ENCODE results near the gene SALL4.
"Not testable (repeated sequence)": the region's sequence is repeated elsewhere in the genome, so short reads cannot be mapped to it uniquely, and the experiment has no call there.

The SALL4 gene

DNA sequence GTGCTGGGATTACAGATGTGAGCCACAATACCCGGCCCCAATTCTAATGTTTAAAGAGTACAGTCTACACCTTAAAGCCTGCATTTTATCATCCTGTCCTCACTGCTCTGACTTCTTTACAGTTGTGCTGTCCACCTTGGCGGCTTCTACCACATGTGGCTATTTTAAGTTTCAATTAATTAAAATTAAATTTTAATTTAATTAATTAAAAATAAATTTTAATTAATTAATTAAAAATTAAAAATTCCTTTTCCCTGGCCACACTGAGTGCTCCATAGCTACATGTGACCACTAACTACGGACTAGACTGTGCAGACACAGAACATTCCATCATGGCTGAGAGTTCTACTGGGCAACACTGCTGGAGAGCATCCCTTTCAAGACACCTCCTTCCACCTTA is 61.5 kb downstream of the SALL4 start:
- no peak for DNase-seq (ENCODE audit: low read depth in 1 of 2, low spot score in 1 of 2)
- no peak overlapping the region for H3K4me3 ChIP-seq (replicated peaks; ENCODE audit: insufficient read depth, low read length)
- H3K27ac ChIP-seq (replicated peaks), result no peak overlapping the region
- no peaks in the 10 kb centered on the region for H3K27me3 ChIP-seq (ENCODE audit: insufficient read depth, poor library complexity, severe bottlenecking)
- TF ChIP-seq CTCF (IDR thresholded peaks at IDR 0.05; ENCODE audit: insufficient read depth, low read length) (no peak), REST (IDR thresholded peaks at IDR 0.05; ENCODE audit: insufficient replicate concordance, low read depth) (no peak), GABPA (IDR thresholded peaks at IDR 0.05; ENCODE audit: low read depth) (no peak), POLR2AphosphoS5 (IDR thresholded peaks at IDR 0.05; ENCODE audit: low read depth) (no peak), SPI1 (IDR thresholded peaks at IDR 0.05; ENCODE audit: borderline replicate concordance, low read depth) (no peak)

GRCh38 chr20:51740308-51740707 is 62.0 kb downstream of the SALL4 start:
- H3K27ac ChIP-seq (replicated peaks); DNase-seq (ENCODE audit: low read depth in 1 of 2, low spot score in 1 of 2); H3K27me3 ChIP-seq (ENCODE audit: insufficient read depth, poor library complexity, severe bottlenecking); H3K4me3 ChIP-seq (replicated peaks; ENCODE audit: insufficient read depth, low read length): not testable (repeated sequence)

GRCh38 chr20:51739722-51740249 is 62.5 kb downstream of the SALL4 start:
- Histone ChIP-seq H3K4me3 (replicated peaks; ENCODE audit: insufficient read depth, low read length) (no peak overlapping the region), H3K27me3 (ENCODE audit: insufficient read depth, poor library complexity, severe bottlenecking) (no peaks in the 10 kb centered on the region), H3K27ac (replicated peaks) (no peak overlapping the region)
- no peak for DNase-seq (ENCODE audit: low read depth in 1 of 2, low spot score in 1 of 2)
- TF ChIP-seq POLR2AphosphoS5 (IDR thresholded peaks at IDR 0.05; ENCODE audit: low read depth) (no peak), SPI1 (IDR thresholded peaks at IDR 0.05; ENCODE audit: borderline replicate concordance, low read depth) (no peak), CTCF (IDR thresholded peaks at IDR 0.05; ENCODE audit: insufficient read depth, low read length) (no peak), GABPA (IDR thresholded peaks at IDR 0.05; ENCODE audit: low read depth) (no peak), REST (IDR thresholded peaks at IDR 0.05; ENCODE audit: insufficient replicate concordance, low read depth) (no peak)

- Histone ChIP-seq H3K27ac (replicated peaks) (no peak overlapping the region), H3K27me3 (ENCODE audit: insufficient read depth, poor library complexity, severe bottlenecking) (no peaks in the 10 kb centered on the region), H3K4me3 (replicated peaks; ENCODE audit: insufficient read depth, low read length) (no peak overlapping the region)
- no peak for TF ChIP-seq CTCF (IDR thresholded peaks at IDR 0.05; ENCODE audit: insufficient read depth, low read length)
- no peak for DNase-seq (ENCODE audit: low read depth in 1 of 2, low spot score in 1 of 2)
Measured at GRCh38 chr20:51738877-51739447, 63.4 kb downstream of the SALL4 start.

DNA sequence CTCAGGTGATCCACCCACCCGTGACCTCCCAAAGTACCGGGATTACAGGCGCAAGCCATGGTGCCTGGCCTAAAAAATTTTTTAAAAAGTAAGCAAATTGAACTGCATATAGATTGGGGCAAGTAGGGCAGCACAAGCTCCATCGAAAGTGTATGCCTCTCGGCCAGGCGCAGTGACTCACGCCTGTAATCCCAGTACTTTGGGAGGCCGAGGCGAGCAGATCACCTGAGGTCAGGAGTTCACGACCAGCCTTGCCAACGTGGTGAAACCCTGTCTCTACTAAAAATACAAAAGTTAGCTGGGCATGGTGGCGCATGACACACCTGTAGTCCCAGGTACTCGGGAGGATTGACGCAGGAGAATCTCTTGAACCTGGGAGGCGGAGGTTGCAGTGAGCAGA is 64.1 kb downstream of the SALL4 start:
- not testable (repeated sequence) for H3K27ac ChIP-seq (replicated peaks); DNase-seq (ENCODE audit: low read depth in 1 of 2, low spot score in 1 of 2); H3K27me3 ChIP-seq (ENCODE audit: insufficient read depth, poor library complexity, severe bottlenecking); H3K4me3 ChIP-seq (replicated peaks; ENCODE audit: insufficient read depth, low read length)

Data from HL-60 (cell line).